GM21529 (cell line): Measurements from ENCODE around the gene SRGAP3.

ENCODE experiments used
- ATAC-seq: cut with Tn5 transposase; IDR thresholded peaks from one replicate; pipeline ENCODE4 v1.9.1; 2021; ENCODE audit not compliant: unreplicated experiment

Gene SRGAP3

GRCh38 chr3:8993331-8993730 lies 256.1 kb downstream of the SRGAP3 start:
- no peak for ATAC-seq

- ATAC-seq: no peak
These were observed 256.6 kb downstream of the SRGAP3 start for GRCh38 chr3:8992854-8993253.

DNA sequence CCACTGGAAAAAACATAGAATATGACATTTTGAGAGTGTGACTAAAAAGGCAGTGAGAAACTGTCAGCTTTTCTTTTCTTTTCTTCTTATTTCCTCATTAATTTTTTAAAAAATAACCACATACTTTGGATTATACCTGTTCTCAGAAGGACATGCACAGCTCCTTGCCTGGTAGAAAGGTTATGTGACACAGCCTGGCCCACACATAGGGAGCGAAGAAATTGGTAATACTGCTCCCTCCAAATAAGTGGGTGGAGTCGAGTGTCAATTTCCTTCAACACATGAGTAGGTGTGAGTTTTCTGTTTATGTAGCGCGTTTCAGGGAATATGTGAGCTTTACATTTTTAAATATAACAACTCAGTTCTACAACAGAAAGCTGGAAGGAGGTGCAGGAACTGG lies 257.2 kb downstream of the SRGAP3 start:
- no peak for ATAC-seq

DNA sequence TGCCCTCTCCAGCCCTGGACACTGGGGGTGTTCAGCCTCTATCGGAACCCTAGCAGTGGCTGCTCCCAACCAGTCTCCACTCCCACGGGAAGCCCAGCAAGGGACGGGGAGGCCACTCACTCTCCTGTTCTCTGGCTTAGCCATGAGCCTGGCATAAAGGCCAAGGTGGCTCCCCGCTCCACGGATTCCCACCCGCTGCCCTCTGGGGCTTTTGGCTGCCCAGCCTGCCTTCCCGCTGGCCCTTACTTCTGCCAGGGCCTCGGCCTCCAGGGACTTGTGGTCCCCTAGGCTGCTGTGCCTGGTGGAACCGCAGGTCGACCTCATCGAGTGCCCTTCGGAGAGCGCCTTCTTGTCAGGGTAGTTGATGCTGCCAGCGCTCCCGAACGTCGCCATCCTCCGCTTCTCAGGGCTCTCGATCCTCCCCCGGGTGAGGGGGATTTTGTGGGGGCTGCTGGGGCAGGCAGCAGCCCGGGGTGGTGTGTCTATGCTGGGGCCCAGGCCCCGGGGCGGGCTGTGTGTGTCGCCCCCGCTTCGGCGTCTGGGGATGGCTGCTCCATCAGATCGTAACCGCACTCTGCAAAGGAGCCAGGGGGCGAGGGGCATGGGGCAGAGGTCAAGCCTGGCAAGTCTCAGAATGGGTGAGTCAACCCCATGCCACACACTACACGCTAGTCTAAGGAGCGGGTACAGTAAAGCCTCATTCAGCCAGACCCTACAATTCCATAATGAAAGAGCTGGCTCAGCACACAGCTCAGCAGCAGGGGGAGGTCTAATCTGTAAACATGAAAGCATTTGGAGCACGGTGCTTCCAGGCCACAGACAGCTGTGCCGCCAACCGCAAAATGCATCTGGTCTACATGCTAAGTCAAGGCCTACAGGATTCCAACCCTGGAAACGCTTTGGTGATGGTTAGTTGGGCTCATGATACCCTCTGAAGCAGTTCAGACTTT lies 258.9 kb downstream of the SRGAP3 start:
- ATAC-seq: no peak

DNA sequence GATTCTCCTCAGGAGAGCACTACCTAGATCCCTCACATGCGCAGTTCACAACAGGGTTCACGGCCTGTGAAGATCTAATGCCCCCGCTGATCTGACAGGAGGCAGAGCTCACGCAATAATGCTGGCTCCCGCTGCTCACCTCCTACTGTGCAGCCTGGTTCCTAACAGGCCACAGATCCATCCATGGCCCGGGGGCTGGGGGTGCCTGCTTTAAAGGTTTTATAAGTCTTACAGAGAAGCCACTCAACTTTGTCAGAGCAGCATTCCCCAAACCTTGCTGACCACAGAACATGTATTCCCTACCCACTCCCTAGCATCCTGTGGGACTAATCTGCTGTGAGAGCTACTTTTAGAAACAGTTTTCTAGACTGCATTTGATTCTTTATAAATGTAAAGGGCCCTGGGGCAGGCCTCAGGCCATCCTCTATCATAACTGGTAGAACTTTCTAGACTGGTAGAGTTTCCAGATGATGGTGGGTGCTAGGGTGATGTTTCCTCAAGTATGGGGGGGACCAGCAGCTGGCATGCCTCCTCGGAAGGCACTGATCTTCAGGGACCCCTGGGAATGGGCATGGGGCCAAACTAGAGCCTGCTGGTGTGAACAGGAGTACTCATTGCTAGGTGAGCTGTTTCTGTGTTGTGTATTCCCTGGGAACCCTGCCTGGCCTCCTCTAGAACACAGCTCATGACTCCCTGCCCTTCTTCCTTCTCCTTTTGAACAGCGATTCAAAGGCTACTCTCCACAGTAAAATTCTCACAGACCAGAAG lies 260.5 kb downstream of the SRGAP3 start:
- no peak for ATAC-seq

- ATAC-seq: peak; percentile 14
These were observed 261.1 kb downstream of the SRGAP3 start for GRCh38 chr3:8988384-8988655.

DNA sequence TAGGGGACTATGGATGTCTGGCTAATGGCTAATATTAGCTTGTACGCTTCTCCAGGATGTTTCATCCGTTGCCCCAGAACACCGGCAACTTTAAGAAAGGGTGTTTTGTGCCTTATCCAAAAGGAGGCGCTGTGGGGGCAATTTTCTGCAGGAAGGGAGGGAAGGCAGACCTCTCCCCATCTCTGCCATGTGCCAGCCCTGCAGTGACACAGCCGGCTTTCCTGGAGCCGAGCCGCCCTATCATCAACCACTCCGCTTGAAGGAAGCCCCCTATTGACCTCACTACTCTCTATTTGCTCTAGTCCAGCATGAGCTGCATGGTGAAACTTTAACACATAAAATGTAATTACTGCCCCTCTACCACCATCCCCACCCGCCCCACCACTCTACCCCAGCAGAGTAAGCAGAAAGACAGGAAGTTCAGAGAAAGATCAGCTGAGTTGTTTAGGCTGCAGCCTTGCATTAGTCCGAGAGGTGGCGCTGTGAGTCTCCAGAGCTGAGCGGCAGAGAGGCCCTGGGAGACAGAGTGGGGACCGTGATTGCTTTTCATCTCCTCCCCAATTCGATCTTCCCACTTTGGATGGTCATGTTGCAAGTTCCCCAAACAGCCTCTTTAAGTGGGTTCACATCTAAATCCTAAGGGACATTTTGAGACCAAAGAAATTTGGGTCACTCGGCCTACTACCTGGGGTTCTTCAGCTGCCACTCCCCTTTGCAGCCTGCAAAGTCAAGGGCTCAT lies 261.6 kb downstream of the SRGAP3 start:
- peak; percentile 76 for ATAC-seq

DNA sequence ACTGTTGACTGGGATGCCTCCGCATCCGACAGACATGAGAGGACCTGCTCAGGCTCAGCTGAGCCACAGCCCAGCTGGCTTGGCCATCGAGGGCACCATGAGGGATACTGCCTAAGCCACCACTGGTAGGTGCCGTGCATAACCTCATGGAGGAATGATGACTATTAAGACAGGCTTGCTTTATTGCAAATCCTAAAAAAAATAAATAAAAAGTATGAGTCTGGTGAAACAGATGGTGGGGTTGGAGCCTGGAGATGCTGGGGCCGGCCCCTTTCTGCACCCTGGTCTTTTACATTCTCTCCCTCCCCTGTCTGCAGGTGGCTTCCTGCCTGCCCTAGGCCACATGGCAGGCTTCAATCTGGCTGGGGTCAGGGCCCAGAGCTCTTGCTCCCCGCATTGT lies 262.2 kb downstream of the SRGAP3 start:
- ATAC-seq: no peak

DNA sequence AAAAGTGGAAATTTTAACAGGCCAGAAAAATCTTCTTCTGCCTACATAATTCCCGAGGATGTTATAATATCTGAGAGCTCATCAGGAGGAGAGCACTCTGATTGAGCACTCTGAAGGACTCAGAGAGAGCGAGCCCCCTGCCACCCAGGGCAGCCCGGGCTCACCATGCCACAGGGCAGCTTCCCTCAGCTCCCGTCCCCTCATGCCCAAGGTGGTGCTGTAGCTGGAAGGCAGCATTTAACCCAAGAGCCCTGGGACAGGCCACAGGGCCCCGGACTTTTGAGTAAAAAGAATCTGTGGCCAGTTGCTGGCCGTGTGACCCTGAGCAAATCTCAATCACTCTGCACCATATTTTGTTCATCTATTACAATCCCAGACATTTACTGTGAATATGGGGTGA lies 262.7 kb downstream of the SRGAP3 start:
- ATAC-seq: no peak

DNA sequence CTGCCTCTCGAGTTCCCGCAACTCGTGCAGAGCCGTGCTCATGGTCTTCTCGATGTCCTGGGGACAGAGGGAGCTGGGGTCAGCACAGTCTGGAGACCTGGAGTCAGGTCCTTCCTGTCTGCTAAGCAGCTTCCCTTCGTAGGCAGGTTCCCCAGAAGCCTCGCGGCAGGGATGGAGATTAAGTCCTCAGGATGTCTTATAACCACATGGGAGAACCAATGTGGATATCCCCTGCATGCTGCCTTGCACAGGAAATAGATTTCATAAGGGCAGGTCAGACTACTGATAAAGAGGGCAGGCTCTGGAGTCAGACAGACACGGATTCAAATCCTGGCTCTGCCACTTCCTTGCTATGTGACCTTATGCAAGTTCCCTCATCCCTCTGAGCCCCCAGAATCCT lies 263.6 kb downstream of the SRGAP3 start:
- no peak for ATAC-seq

- no peak for ATAC-seq
These were observed 264.0 kb downstream of the SRGAP3 start for GRCh38 chr3:8985411-8985831.

- no peak for ATAC-seq
These were observed 264.9 kb downstream of the SRGAP3 start for GRCh38 chr3:8984526-8984925.

DNA sequence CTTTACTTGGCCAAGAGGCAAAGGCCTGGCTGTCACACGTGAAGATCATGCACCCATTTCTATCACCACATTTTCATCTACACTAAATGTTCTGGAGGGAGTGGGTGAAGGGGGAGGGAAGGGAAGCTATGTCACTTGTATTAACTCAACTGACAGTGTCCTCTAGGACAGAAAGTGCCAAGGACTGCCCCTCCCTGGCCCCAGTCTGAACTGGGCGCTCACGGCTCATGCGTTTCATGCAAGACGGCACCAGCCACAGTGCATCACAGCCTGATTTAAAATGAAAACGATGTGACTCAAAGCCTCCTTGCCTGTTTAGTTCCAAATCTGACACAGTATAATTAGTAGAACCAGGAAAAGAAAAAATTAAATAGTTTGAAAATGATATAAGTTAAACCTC lies 265.4 kb downstream of the SRGAP3 start:
- no peak for ATAC-seq

GRCh38 chr3:8983591-8983990 lies 265.9 kb downstream of the SRGAP3 start:
- no peak for ATAC-seq

- no peak for ATAC-seq
These were observed 266.4 kb downstream of the SRGAP3 start for GRCh38 chr3:8983026-8983425.

DNA sequence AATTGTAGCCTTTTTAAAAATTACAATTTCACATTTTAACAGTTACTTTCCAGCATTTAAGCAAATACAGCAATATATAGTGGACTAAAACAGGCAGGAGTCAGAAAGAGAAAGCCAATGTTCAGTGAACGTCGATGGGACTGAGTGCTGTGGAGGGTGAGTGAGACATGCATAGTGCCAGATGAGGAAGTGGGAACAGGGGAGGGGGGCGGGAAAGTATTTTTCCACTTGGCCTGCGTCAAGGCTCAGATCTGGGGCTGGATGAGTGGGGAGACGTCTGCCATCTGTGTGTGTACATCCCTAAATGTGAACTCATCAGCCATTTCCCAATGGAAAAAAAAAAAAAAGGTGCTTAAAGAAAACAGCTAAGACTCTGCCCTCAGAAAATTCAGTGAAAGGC lies 266.9 kb downstream of the SRGAP3 start:
- peak; percentile 57 for ATAC-seq

DNA sequence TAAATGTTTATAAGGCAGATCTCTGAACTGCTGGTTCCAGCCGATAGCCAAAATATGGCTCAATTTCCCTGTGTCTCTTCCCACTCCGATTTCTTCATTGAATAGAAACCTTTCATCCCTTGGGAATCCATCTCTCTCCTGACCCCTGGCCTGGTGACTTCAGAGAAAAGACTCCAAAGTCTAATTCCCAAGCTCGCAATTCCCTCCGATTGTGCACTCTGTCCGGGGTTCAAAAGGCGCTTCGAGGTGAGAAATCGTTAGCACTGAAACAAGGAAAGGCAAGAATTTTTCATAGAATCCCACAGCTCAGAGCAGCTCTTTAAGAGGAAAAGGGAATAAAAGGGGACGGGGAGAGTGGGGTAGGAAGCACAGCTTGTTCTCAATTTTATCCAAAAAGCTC lies 267.7 kb downstream of the SRGAP3 start:
- no peak for ATAC-seq

GRCh38 chr3:8981296-8981695 lies 268.1 kb downstream of the SRGAP3 start:
- no peak for ATAC-seq

- ATAC-seq: no peak
These were observed 268.6 kb downstream of the SRGAP3 start for GRCh38 chr3:8980756-8981257.

GRCh38 chr3:8979262-8979661 lies 270.2 kb downstream of the SRGAP3 start:
- no peak for ATAC-seq

DNA sequence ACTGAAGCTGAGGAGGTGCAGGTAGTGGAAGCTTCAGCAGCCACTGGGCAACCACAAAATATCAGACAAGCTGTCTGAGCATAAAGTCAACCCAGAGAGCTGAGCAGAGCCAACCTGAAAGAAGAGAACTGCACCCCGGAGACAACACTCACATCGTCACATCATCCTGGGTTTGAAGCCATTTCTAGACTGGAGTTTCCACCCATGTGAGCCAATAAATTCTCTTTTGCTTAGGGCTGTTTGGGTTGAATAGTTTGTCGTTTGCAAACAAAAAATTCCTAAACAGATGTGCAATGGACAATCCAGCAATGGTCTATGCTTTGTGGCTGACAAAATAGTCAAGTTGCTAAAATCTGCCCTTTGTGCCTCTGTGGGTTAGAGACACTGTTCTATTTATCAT lies 270.9 kb downstream of the SRGAP3 start:
- ATAC-seq: no peak
